Cardiac fibroblast (primary cell): ENCODE measurements around the gene NTRK2.

Experiments used
- DNase-seq, 2 donors: peaks; one replicate each; pipeline versions ENCODE4 v3.0.0 to v3.0.0-alpha.2; 2010; ENCODE audit warnings: low read depth in 2 of 2
- H3K4me3 ChIP-seq, 2 donors: replicated peaks in 1 of 2; 1 replicate in 1 of 2; 2 replicates in 1 of 2; pipeline ENCODE4 v1.5.1; 2011; ENCODE audit warnings: low read depth in 2 of 2, low read length in 2 of 2, mild to moderate bottlenecking in 2 of 2, moderate library complexity in 1 of 2
- TF ChIP-seq, protein P1 (sequence below): IDR thresholded peaks from one replicate; pipeline ENCODE4 v1.5.1; 2011; ENCODE audit warnings: low read depth, mild to moderate bottlenecking, low read length, inconsistent platforms

NTRK2 gene

DNA sequence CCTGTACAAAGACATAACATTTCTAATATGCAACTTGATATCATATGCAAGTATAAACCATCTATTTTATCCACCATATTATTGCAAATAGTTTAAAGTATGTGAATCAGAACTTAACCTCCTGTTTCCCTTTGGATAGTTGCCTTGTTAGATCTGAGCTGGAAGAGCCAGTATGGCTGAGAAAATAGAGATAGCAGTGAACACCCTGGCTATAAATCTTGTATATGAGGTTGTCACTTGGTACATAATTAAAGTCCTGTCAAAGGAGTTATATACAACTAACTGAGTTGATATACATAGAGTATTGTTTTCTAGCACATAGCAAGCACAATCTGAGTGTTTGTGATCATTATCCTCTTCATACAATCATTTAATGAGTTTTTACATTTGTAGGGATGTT is 272.3 kb downstream of the NTRK2 start:
- H3K4me3 ChIP-seq, result no peak overlapping the region
- TF ChIP-seq, protein P1, sequence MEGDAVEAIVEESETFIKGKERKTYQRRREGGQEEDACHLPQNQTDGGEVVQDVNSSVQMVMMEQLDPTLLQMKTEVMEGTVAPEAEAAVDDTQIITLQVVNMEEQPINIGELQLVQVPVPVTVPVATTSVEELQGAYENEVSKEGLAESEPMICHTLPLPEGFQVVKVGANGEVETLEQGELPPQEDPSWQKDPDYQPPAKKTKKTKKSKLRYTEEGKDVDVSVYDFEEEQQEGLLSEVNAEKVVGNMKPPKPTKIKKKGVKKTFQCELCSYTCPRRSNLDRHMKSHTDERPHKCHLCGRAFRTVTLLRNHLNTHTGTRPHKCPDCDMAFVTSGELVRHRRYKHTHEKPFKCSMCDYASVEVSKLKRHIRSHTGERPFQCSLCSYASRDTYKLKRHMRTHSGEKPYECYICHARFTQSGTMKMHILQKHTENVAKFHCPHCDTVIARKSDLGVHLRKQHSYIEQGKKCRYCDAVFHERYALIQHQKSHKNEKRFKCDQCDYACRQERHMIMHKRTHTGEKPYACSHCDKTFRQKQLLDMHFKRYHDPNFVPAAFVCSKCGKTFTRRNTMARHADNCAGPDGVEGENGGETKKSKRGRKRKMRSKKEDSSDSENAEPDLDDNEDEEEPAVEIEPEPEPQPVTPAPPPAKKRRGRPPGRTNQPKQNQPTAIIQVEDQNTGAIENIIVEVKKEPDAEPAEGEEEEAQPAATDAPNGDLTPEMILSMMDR, result no peak
- no peak for DNase-seq

DNA sequence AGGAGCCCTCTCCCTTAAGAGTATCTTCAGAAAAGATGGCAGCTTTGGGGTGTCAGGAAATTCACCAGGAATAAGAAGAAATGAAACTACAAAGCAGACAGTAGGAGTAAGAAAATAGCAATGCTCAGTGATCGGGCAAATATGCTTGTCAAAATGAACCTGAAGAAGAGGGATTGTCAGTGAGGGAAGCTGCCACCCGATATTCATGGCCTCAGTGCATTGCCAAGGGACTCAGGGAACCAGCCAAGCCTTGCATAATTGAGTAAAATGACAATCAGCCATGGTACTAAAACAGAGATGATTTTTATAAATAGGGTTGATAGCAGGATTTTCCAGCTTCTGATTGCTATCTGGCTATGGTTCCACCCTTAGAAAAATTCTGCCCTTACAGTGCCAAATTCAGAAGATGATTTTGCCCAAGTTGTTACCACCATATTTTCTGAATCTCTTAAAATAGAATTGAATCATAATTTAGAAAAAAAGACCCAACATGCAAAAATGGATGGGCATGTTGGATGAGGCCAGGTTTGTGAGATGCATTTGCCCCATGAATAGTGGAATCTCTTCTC is 274.0 kb downstream of the NTRK2 start:
- TF ChIP-seq, protein P1, result no peak

DNA sequence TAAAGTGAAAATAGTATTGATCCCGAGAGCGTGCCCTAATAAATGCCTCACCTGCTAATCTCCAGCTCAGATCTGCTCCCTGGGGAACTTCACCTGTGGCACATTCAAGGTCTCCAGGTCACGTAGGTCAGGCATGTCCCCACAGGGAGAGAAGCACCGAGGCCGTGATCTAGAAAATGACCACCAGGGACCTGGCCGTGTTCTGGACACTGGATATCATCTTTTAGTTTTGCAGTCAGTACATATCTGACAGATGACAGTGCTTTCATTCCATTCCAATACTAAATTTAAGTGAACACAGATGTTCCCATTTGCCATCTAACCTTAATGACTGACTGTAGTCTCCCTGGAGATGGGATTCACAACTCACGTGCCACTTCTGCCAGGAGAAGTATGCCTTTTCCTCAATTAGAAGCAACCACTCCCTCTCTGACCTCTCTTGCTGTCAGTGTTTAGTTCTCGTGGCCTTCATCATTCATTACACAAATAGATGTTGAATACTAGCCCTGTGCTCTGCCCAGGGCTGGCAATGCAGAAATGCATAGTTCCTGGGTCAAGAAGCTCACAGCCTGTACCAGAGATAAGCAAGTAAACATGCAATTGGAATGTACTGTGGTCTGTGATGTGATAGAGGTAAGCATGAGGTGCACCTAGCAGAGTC is 276.5 kb downstream of the NTRK2 start:
- no peak overlapping the region for H3K4me3 ChIP-seq
- TF ChIP-seq, protein P1, result no peak
- DNase-seq, result no peak

More for the DNA sequence above, 274.0 kb downstream of the NTRK2 start:
- H3K4me3 ChIP-seq, result no peak overlapping the region
- no peak for DNase-seq

DNA sequence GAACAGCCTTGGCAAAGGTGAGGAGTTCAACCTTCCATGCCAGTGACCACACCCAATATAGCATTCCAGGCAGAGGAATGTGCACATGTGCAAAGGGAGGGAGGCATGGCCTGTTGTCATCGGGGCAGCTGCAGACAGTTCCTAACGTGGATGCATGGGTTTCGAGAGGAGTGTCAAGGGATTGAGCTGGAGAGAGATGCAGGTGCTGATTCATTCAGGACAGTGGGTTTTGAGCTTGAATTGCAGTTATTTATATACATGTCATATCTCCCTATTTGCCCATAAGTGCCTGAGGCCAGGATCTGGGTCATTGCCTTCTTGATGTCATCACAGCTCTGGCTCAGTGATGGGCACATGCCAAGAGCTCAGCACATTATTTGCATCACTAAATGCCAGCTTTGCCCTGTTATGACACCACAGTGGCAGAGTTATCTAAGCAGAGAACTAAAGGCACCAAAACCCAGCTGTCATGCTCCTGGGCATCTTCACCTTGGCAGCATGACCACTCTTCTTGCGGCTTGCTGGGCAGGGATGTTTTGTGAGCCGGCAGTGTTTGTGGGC is 278.0 kb downstream of the NTRK2 start:
- TF ChIP-seq, protein P1, result no peak
- H3K4me3 ChIP-seq, result no peak overlapping the region
- DNase-seq, result no peak

DNA sequence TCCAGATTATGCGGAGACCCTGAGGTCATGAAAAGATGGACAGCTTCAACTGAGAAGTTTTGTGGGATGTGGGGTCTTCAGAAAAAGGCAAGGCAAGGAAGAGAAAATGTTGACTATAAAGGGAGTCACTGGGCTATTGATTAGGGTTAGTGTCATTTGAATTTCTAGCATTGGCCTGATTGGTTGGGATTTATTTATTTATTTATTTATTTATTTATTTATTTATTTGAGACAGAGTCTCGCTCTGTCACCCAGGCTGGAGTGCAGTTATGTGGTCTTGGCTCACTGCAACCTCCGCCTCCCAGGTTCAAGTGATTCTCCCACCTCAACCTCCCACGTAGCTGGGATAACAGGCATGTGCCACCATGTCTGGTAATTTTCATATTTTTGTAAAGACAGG is 279.7 kb downstream of the NTRK2 start:
- no peak for DNase-seq
- TF ChIP-seq, protein P1, result no peak
- H3K4me3 ChIP-seq, result no peak overlapping the region

DNA sequence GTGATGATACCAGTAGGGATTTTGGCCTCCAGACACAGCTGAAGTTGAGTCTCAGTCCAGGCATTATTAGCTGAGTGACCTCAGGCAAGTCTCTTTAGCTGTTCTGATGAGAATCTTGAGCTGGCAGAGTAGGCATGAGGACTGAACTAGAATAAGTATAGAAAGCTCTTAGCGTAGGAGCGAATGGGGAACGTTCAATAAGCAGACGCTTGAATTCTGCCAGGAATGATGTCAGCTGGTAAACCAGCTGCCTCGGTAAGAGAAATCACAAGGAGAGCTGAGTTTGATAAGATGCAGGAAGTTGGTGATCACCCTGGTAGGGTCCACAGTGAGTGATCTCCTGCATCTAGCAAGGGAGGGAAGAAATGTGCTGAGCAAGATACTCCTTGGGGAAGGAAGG is 280.4 kb downstream of the NTRK2 start:
- TF ChIP-seq, protein P1, result no peak
- no peak overlapping the region for H3K4me3 ChIP-seq
- no peak for DNase-seq
